ENCODE results near the gene NLE1. TPM values are rescaled to one million over a fixed set of nuclear protein-coding genes. Genes with fewer than 3 reads are reported as not detected.
A peak's percentile ranks its signal among the peaks of the same experiment; 100 is the strongest.
"Not testable (repeated sequence)": the region's sequence is repeated elsewhere in the genome, so short reads cannot be mapped to it uniquely, and the experiment has no call there.

The NLE1 gene
- polyA plus RNA-seq, 1 donor (not counting 4 experiments of a cell fraction or from before 2014, with no cell fraction given) = 13.5 TPM

DNA sequence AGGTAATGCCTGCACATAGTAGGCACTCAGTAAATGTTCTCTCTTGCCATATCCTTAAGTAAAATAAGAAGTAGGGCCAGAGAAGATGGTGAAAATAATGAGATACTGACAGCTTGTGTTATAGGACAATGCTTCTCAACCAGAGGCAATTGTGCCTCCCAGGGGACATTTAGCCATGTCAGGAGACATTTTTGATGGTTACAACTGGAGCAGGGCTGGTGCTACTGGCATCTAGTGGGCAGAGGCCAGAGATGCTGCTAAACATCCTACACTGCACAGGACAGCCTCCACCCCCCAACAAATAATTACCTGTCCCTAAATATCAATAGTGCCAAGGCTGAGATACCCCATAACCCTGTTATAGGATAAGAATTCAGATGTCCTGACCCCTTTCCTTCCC lies 24.1 kb downstream of the NLE1 start:
- no peaks in the 10 kb centered on the region for H3K27me3 ChIP-seq (ENCODE audit: control insufficient read depth, extremely low read depth, insufficient read depth, low read length)
- H3K9ac ChIP-seq (ENCODE audit: control insufficient read depth, extremely low read depth, insufficient read depth, low read length) = no peak overlapping the region
- no peak overlapping the region for H2AFZ ChIP-seq (ENCODE audit: control insufficient read depth, low read length)
- dilution Hi-C loops (cut with MboI; ENCODE audit: extremely low pct_ligation_motif_present, low sequenced_read_pairs) = no loop called here
- peaks cover 17% of the 10 kb centered on the region for H3K4me1 ChIP-seq (ENCODE audit: control insufficient read depth, extremely low read depth, insufficient read depth, low read length)
- H3K27ac ChIP-seq (ENCODE audit: control insufficient read depth, insufficient read depth, low read length) = no peak overlapping the region
- peaks cover 2% of the 10 kb centered on the region for H3K79me2 ChIP-seq (ENCODE audit: control insufficient read depth, insufficient read depth, low read length)
- H3K9me1 ChIP-seq (ENCODE audit: control insufficient read depth, extremely low read depth, insufficient read depth, low read length) = no peaks in the 10 kb centered on the region
- TF ChIP-seq EZH2 (IDR thresholded peaks at IDR 0.05; ENCODE audit: low read length) = no peak
- TF ChIP-seq, protein P1, sequence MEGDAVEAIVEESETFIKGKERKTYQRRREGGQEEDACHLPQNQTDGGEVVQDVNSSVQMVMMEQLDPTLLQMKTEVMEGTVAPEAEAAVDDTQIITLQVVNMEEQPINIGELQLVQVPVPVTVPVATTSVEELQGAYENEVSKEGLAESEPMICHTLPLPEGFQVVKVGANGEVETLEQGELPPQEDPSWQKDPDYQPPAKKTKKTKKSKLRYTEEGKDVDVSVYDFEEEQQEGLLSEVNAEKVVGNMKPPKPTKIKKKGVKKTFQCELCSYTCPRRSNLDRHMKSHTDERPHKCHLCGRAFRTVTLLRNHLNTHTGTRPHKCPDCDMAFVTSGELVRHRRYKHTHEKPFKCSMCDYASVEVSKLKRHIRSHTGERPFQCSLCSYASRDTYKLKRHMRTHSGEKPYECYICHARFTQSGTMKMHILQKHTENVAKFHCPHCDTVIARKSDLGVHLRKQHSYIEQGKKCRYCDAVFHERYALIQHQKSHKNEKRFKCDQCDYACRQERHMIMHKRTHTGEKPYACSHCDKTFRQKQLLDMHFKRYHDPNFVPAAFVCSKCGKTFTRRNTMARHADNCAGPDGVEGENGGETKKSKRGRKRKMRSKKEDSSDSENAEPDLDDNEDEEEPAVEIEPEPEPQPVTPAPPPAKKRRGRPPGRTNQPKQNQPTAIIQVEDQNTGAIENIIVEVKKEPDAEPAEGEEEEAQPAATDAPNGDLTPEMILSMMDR (optimal IDR thresholded peaks at IDR 0.05 in 1 of 3, IDR thresholded peaks at IDR 0.05 in 1 of 3, conservative IDR thresholded peaks at IDR 0.05 in 1 of 3; ENCODE audit: extremely low read depth in 1 of 3, insufficient read depth in 2 of 3, low read length in 3 of 3) = peak; percentile 54 to 71 (median 58)
- peaks cover 0 to 3% of the 10 kb centered on the region in 2 experiments for H3K36me3 ChIP-seq (ENCODE audit: control insufficient read depth in 2 of 2, extremely low read depth in 1 of 2, insufficient read depth in 2 of 2, low read length in 2 of 2)
- no peaks in the 10 kb centered on the region for H3K9me3 ChIP-seq (ENCODE audit: control insufficient read depth, low read depth, low read length)
- no peaks in the 10 kb centered on the region for H4K20me1 ChIP-seq (ENCODE audit: control insufficient read depth, extremely low read depth, insufficient read depth, low read length)
- no peak for FAIRE-seq
- no peak for DNase-seq (ENCODE audit: low read depth, low spot score)
- H3K4me2 ChIP-seq (ENCODE audit: control insufficient read depth, extremely low read depth, insufficient read depth, low read depth, low read length) = no peak overlapping the region
- no peak overlapping the region for H3K4me3 ChIP-seq (ENCODE audit: control insufficient read depth in 2 of 3, extremely low read depth in 1 of 3, insufficient read depth in 2 of 3, low read depth in 1 of 3, low read length in 3 of 3)

DNA sequence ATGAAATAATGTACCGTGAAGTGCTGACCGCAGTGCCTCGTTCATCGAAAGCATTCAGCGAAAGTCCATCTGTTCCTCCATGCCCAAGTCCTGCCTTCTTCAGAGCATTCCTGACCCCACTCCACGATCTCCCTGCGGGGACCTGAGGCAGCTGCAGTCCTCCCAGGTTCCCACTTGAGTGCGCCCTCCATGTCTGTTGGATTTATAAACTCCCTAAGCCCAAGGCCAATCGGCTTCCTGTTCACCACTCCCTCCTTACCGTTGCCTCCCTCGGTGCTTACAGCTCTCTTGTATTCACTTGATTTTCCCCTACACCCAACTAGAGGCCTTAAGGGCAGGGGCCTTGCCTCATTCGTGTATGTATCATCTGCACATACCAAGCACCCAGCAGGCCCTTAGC lies 25.3 kb downstream of the NLE1 start:
- H3K79me2 ChIP-seq (ENCODE audit: control insufficient read depth, insufficient read depth, low read length) = peaks cover 2% of the 10 kb centered on the region
- FAIRE-seq (no peak), DNase-seq (ENCODE audit: low read depth, low spot score) (no peak)
- H3K4me3 ChIP-seq (ENCODE audit: control insufficient read depth in 2 of 3, extremely low read depth in 1 of 3, insufficient read depth in 2 of 3, low read depth in 1 of 3, low read length in 3 of 3) = no peak overlapping the region
- H3K9ac ChIP-seq (ENCODE audit: control insufficient read depth, extremely low read depth, insufficient read depth, low read length) = no peak overlapping the region
- H3K4me2 ChIP-seq (ENCODE audit: control insufficient read depth, extremely low read depth, insufficient read depth, low read depth, low read length) = no peak overlapping the region
- peaks cover 0 to 3% of the 10 kb centered on the region in 2 experiments for H3K36me3 ChIP-seq (ENCODE audit: control insufficient read depth in 2 of 2, extremely low read depth in 1 of 2, insufficient read depth in 2 of 2, low read length in 2 of 2)
- H3K9me3 ChIP-seq (ENCODE audit: control insufficient read depth, low read depth, low read length) = no peaks in the 10 kb centered on the region
- peaks cover 17% of the 10 kb centered on the region for H3K4me1 ChIP-seq (ENCODE audit: control insufficient read depth, extremely low read depth, insufficient read depth, low read length)
- H3K9me1 ChIP-seq (ENCODE audit: control insufficient read depth, extremely low read depth, insufficient read depth, low read length) = no peaks in the 10 kb centered on the region
- H4K20me1 ChIP-seq (ENCODE audit: control insufficient read depth, extremely low read depth, insufficient read depth, low read length) = no peaks in the 10 kb centered on the region
- no peak overlapping the region for H3K27ac ChIP-seq (ENCODE audit: control insufficient read depth, insufficient read depth, low read length)
- H3K27me3 ChIP-seq (ENCODE audit: control insufficient read depth, extremely low read depth, insufficient read depth, low read length) = no peaks in the 10 kb centered on the region
- no peak overlapping the region for H2AFZ ChIP-seq (ENCODE audit: control insufficient read depth, low read length)
- no peak for TF ChIP-seq EZH2 (IDR thresholded peaks at IDR 0.05; ENCODE audit: low read length)
- TF ChIP-seq, protein P1 (optimal IDR thresholded peaks at IDR 0.05 in 1 of 3, IDR thresholded peaks at IDR 0.05 in 1 of 3, conservative IDR thresholded peaks at IDR 0.05 in 1 of 3; ENCODE audit: extremely low read depth in 1 of 3, insufficient read depth in 2 of 3, low read length in 3 of 3) = no peak
- dilution Hi-C loops (cut with MboI; ENCODE audit: extremely low pct_ligation_motif_present, low sequenced_read_pairs) = no loop called here

DNA sequence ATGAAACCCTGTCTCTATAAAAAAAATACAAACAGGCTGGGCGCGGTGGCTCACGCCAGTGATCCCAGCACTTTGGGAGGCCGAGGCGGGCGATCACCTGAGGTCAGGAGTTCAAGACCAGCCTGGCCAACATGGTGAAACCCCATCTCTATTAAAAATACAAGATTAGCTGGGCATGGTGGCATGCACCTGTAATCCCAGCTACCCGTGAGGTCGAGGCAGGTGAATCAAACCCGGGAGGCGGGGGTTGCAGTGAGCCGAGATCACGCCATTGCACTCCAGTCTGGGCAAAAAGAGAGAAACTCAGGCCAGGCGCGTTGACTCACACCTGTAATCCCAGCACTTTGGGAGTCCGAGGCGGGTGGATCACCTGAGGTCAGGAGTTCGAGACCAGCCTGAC lies 31.3 kb downstream of the NLE1 start:
- H3K27ac ChIP-seq (ENCODE audit: control insufficient read depth, insufficient read depth, low read length); H3K79me2 ChIP-seq (ENCODE audit: control insufficient read depth, insufficient read depth, low read length); H3K4me1 ChIP-seq (ENCODE audit: control insufficient read depth, extremely low read depth, insufficient read depth, low read length); H3K9ac ChIP-seq (ENCODE audit: control insufficient read depth, extremely low read depth, insufficient read depth, low read length); H4K20me1 ChIP-seq (ENCODE audit: control insufficient read depth, extremely low read depth, insufficient read depth, low read length); dilution Hi-C loops (cut with MboI; ENCODE audit: extremely low pct_ligation_motif_present, low sequenced_read_pairs); H3K9me3 ChIP-seq (ENCODE audit: control insufficient read depth, low read depth, low read length); FAIRE-seq; DNase-seq (ENCODE audit: low read depth, low spot score); H3K4me3 ChIP-seq (ENCODE audit: control insufficient read depth in 2 of 3, extremely low read depth in 1 of 3, insufficient read depth in 2 of 3, low read depth in 1 of 3, low read length in 3 of 3); H3K9me1 ChIP-seq (ENCODE audit: control insufficient read depth, extremely low read depth, insufficient read depth, low read length); H2AFZ ChIP-seq (ENCODE audit: control insufficient read depth, low read length); H3K4me2 ChIP-seq (ENCODE audit: control insufficient read depth, extremely low read depth, insufficient read depth, low read depth, low read length); H3K27me3 ChIP-seq (ENCODE audit: control insufficient read depth, extremely low read depth, insufficient read depth, low read length); H3K36me3 ChIP-seq (ENCODE audit: control insufficient read depth in 2 of 2, extremely low read depth in 1 of 2, insufficient read depth in 2 of 2, low read length in 2 of 2): not testable (repeated sequence)
